Esophagus squamous epithelium (tissue), 4 donors: Measurements from ENCODE around the gene CUL5.

Experiments
- POLR2A ChIP-seq, 4 donors: fragments of 450-650 bp; IDR thresholded peaks; one replicate each; pipeline ENCODE4 v1.6.1; 2017; ENCODE audit warnings: antibody characterized with exemption in 4 of 4, mild to moderate bottlenecking in 4 of 4, moderate library complexity in 3 of 4
- TF ChIP-seq, protein P1 (sequence below), 6 experiments: fragments of 450-650 bp in 4 of 6; fragments of 200-600 bp in 2 of 6; sonication (generic) in 2 of 6; IDR thresholded peaks; one replicate each; pipeline ENCODE4 v1.5.1; 2016 to 2019; ENCODE audit warnings: antibody characterized with exemption in 6 of 6, mild to moderate bottlenecking in 4 of 6, moderate library complexity in 4 of 6

DNA sequence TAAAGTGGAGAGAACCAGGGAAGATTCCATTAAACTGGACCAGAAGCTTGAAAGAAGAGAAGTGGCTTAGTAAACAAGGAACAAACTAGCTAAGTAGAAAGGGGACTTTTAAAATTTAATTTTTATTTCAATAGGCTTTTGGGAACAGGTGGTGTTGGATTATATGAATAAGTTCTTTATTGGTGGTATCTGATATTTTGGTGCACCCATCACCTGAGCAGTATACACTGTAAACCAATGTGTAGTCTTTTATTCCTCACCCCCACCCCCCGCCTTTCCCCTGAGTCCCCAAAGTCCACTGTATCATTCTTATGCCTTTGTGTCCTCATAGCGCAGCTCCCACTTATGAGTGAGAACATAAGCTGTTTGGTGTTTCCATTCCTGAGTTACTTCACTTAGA lies 120.1 kb downstream of the CUL5 start:
- TF ChIP-seq, protein P1, sequence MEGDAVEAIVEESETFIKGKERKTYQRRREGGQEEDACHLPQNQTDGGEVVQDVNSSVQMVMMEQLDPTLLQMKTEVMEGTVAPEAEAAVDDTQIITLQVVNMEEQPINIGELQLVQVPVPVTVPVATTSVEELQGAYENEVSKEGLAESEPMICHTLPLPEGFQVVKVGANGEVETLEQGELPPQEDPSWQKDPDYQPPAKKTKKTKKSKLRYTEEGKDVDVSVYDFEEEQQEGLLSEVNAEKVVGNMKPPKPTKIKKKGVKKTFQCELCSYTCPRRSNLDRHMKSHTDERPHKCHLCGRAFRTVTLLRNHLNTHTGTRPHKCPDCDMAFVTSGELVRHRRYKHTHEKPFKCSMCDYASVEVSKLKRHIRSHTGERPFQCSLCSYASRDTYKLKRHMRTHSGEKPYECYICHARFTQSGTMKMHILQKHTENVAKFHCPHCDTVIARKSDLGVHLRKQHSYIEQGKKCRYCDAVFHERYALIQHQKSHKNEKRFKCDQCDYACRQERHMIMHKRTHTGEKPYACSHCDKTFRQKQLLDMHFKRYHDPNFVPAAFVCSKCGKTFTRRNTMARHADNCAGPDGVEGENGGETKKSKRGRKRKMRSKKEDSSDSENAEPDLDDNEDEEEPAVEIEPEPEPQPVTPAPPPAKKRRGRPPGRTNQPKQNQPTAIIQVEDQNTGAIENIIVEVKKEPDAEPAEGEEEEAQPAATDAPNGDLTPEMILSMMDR (IDR thresholded peaks at IDR 0.05), result no peak
- no peak for TF ChIP-seq POLR2A (IDR thresholded peaks at IDR 0.05)
